Right ventricle myocardium superior (tissue), 1 donor: ENCODE measurements around the gene GNA12. TPM values are rescaled to one million over a fixed set of nuclear protein-coding genes. Genes with fewer than 3 reads are reported as not detected.
"Not testable (repeated sequence)": the region's sequence is repeated elsewhere in the genome, so short reads cannot be mapped to it uniquely, and the experiment has no call there.

Source experiments
- ATAC-seq: fragments of 200-7000 bp; cut with Tn5 transposase; one replicate; pipeline ENCODE4 v1.9.1; 2020; ENCODE audit warnings: mild to moderate bottlenecking; ENCODE audit not compliant: poor library complexity
- DNase-seq: peaks from one replicate; pipeline ENCODE4 v3.0.0-alpha.2; 2020
- intact Hi-C: fragments of 100-400 bp; cut with DNase I; formaldehyde crosslinking; loops from one replicate; pipeline ENCODE4 v1.11.2; 2022
- total RNA-seq: library from RNA; stranded (reverse); fragmentation: NEBNext Ultra II Directional; extraction: Animal tissue kit (Norgen Biotek cat#: 25700); gene quantifications from one replicate; pipeline ENCODE4 v1.2.1, GENCODE V29; 2021
- donor health status: DM: no; HTN: yes; CAD: no; lungs with severe emphysema.

GNA12 gene
- total RNA-seq, 1 donor from 2014 or later = 40.6 TPM

GRCh38 chr7:2751086-2751485 lies 93.0 kb downstream of the GNA12 start:
- intact Hi-C loops = no loop called here
- ATAC-seq = peak; percentile 57
- DNase-seq = no peak

- DNase-seq (no peak), ATAC-seq (peak; percentile 36)
- intact Hi-C loops = no loop called here
Observed at GRCh38 chr7:2750004-2750407, 94.1 kb downstream of the GNA12 start.

GRCh38 chr7:2748684-2749083 lies 95.4 kb downstream of the GNA12 start:
- intact Hi-C loops, DNase-seq, ATAC-seq: not testable (repeated sequence)

GRCh38 chr7:2743523-2744185 lies 100.5 kb downstream of the GNA12 start:
- DNase-seq = not testable (repeated sequence)

GRCh38 chr7:2738766-2739549 lies 105.2 kb downstream of the GNA12 start:
- intact Hi-C loops = no loop called here
- ATAC-seq (no peak), DNase-seq (no peak)

More at GRCh38 chr7:2743523-2744185, 100.5 kb downstream of the GNA12 start:
- intact Hi-C loops, ATAC-seq: not testable (repeated sequence)

- intact Hi-C loops = no loop called here
- ATAC-seq (peak; percentile 7), DNase-seq (no peak)
Observed at GRCh38 chr7:2737771-2738540, 106.2 kb downstream of the GNA12 start.

GRCh38 chr7:2737005-2737743 lies 106.9 kb downstream of the GNA12 start:
- DNase-seq, ATAC-seq, intact Hi-C loops: not testable (repeated sequence)

- ATAC-seq (no peak), DNase-seq (no peak)
- intact Hi-C loops = no loop called here
Observed at GRCh38 chr7:2736411-2736914, 107.6 kb downstream of the GNA12 start.

GRCh38 chr7:2735744-2736143 lies 108.4 kb downstream of the GNA12 start:
- no peak for DNase-seq
- no peak for ATAC-seq
- intact Hi-C loops = no loop called here

GRCh38 chr7:2734751-2735571 lies 109.1 kb downstream of the GNA12 start:
- intact Hi-C loops = loop anchor here (5.0 kb wide), 1 partner anchor 102 kb away; no protein-coding TSS in a partner anchor

GRCh38 chr7:2734084-2734686 lies 109.9 kb downstream of the GNA12 start:
- ATAC-seq (no peak), DNase-seq (no peak)
- intact Hi-C loops = loop anchor here (5.0 kb wide), 1 partner anchor 103 kb away; no protein-coding TSS in a partner anchor

More at GRCh38 chr7:2734751-2735571, 109.1 kb downstream of the GNA12 start:
- peak; percentile 63 for ATAC-seq
- peak; percentile 70 for DNase-seq

GRCh38 chr7:2732959-2733584 lies 111.0 kb downstream of the GNA12 start:
- ATAC-seq (peak; percentile 63), DNase-seq (peak; percentile 81)
- intact Hi-C loops = loop anchor here (5.0 kb wide), 1 partner anchor 104 kb away; no protein-coding TSS in a partner anchor

- DNase-seq (peak; percentile 6), ATAC-seq (no peak)
- intact Hi-C loops = loop anchor here (5.0 kb wide), 1 partner anchor 105 kb away; no protein-coding TSS in a partner anchor
Observed at GRCh38 chr7:2732388-2732787, 111.7 kb downstream of the GNA12 start.

GRCh38 chr7:2730846-2731770 lies 113.0 kb downstream of the GNA12 start:
- intact Hi-C loops = loop anchor here (5.0 kb wide), 1 partner anchor 106 kb away; no protein-coding TSS in a partner anchor
- ATAC-seq (no peak), DNase-seq (peak; percentile 38)
